HFF-Myc (cell line): ENCODE measurements around the gene WBP2NL.
"Not testable (repeated sequence)": the region's sequence is repeated elsewhere in the genome, so short reads cannot be mapped to it uniquely, and the experiment has no call there.

Experiments
- DNase-seq: peaks from one replicate; pipeline ENCODE4 v3.0.0-alpha.2; 2011; ENCODE audit warnings: low read depth; ENCODE audit errors: extremely low read depth
- H3K4me3 ChIP-seq: replicated peaks from 2 replicates; pipeline ENCODE4 v1.5.1; 2011; ENCODE audit warnings: low read depth, mild to moderate bottlenecking, control low read depth, low read length
- TF ChIP-seq, protein P1 (sequence below): IDR thresholded peaks from 2 replicates; pipeline ENCODE4 v1.5.1; 2012; ENCODE audit warnings: mild to moderate bottlenecking, low read depth, low read length, control low read depth; ENCODE audit errors: missing control alignments

Gene WBP2NL, protein sequence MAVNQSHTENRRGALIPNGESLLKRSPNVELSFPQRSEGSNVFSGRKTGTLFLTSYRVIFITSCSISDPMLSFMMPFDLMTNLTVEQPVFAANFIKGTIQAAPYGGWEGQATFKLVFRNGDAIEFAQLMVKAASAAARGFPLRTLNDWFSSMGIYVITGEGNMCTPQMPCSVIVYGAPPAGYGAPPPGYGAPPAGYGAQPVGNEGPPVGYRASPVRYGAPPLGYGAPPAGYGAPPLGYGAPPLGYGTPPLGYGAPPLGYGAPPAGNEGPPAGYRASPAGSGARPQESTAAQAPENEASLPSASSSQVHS

DNA sequence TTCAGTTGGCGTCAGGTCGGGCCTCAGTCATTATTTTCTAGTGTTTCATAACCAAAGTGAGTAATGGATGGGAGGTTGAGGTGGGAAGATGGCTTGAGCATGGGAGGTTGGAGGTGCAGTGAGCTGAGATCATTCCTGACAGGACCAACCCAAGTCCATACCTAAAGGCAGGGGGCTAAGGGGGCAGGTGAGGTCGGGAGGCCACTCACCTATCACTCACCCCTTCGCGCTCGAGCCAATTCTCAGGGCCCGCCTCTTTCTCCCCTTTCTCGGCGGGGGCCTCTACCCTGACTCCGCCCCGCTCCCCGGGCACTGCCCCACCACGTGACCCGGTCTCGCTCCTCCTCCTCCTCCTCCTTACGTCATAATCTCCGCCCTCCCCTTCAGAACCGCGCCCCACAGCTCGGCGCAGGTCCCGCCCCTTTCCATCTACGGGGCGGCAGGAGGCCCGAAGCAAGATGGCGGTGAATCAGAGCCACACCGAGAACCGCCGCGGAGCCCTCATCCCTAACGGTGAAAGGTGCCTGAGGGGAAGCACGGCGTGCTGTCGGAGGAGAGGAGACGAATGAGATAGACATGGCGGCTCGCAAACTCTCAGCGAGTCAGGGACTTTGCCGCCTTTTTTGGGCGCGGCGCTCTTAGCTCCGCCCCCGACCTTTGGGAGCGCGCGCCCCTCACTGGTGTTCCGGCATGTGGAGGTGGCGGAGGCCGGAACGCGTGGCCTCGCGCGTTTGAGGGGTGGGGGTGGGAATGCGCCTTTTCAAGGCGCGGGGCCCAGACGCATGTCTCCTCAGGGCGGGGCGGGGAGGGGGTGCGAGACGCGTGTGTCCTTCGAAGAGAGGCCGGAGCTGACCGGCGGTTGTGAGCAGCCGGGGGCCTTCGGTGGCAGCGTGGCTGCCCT lies at the start of gene WBP2NL:
Gene WBP2NL (plus strand): TSS at position 428 of the 901 bp plus-strand sequence. CDS start 31 bp downstream, at position 459.
- peak within 1 kb of the TSS; percentile 8 for H3K4me3 ChIP-seq
- TF ChIP-seq, protein P1, sequence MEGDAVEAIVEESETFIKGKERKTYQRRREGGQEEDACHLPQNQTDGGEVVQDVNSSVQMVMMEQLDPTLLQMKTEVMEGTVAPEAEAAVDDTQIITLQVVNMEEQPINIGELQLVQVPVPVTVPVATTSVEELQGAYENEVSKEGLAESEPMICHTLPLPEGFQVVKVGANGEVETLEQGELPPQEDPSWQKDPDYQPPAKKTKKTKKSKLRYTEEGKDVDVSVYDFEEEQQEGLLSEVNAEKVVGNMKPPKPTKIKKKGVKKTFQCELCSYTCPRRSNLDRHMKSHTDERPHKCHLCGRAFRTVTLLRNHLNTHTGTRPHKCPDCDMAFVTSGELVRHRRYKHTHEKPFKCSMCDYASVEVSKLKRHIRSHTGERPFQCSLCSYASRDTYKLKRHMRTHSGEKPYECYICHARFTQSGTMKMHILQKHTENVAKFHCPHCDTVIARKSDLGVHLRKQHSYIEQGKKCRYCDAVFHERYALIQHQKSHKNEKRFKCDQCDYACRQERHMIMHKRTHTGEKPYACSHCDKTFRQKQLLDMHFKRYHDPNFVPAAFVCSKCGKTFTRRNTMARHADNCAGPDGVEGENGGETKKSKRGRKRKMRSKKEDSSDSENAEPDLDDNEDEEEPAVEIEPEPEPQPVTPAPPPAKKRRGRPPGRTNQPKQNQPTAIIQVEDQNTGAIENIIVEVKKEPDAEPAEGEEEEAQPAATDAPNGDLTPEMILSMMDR, result no peak
- DNase-seq, result no peak

DNA sequence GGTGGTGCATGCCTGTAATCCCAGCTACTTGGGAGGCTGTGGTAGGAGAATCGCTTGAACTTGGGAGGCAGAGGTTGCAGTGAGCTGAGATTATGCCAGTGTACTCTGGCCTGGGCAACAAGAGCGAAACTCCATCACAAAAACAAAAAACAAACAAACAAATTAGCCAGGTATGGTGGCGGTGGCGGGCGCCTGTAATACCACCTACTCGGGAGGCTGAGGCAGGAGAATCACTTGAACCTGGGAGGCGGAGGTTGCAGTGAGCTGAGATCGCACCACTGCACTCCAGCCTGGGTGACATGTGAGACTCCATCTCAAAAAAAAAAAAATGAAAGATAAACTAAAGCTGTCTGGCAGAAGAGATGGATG lies 49.7 kb upstream of the WBP2NL start:
- not testable (repeated sequence) for DNase-seq, H3K4me3 ChIP-seq

DNA sequence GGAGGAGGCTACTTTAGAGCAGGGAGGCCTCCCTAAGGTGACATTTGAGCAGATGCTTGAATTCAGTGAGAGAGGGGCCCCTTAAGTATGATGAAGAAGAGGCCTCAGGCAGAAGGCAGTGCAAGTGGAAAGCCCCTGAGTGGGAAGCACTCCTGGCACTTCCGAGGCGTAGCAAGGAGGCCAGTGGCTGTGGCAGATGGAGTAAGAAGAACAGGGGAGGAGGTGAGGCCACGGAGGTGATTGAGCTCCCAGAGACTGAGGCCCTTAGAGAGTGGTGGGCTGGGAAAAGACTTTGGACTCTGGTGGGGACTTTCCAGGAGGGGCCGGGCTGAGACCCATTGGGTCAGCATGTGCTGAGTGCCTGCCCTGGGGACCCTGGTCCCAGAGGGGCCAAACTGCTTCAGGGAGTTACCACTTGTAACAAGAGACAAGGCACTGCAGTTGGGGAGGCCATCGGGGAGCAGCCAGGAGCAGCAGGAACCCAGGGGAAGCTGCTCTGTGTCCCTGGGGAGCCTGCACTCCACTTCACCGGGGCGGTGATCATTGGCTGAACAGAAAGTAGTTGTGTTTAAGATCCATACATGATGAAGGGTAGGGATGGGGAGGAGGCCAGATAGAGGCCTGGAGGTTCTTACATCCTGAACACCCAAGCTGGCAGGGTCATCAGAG lies 49.2 kb upstream of the WBP2NL start:
- TF ChIP-seq, protein P1, result no peak
- H3K4me3 ChIP-seq, result no peak overlapping the region
- DNase-seq, result no peak

DNA sequence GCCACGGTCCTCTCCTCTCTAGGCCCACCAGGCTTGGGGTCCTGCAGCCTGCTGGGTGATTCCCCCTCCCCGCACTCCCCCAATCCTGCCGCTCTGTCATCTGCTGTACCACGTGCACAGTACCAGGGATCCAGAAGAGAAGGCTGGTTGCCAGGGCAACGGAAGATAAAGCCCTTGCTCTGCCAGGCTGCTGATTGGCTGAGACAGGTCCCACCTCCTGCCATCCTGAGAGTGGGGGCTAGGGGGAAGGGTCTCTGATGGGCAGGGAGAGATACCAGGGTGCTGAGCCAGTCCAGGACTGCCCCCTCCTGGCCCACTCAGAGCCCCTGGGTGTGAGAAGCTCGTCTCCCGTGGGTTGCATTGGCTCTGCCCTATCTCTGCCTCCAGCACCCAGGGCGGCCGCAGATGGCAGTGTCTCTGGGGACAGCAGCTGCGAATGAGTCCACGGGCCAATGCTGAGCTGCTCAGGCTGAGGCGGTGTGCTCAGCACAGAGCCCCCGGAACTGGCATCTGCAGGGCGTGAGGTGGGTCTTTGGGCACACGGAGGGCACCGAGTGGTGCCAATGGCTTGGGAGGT lies 46.6 kb upstream of the WBP2NL start, which contains the start of gene SMIM45:
Gene SMIM45 (plus strand): TSS at position 253 of the 577 bp plus-strand sequence.
- TF ChIP-seq, protein P1, result no peak
- no peak for DNase-seq
- no peak within 1 kb of the TSS for H3K4me3 ChIP-seq

DNA sequence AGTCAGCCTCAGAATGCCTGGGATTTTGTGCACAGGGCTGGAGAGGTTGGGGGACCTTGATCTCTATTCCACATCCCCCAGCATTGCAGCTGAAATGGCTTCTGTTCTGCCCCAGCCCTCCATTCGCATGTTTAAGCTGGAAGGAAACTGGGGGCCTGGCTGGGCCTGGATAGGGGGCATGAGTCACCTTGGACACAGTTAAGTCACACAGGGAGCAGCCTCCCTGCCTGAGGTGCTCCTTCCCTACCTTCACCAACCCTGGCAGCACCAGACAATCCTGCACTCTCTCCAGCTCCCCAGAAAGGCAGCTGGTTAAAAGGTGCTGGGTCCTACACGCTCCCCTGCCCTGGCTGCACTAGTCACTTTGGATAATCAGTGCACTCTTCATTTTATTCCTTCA lies 45.9 kb upstream of the WBP2NL start:
- DNase-seq, result no peak
- H3K4me3 ChIP-seq, result no peak overlapping the region
- TF ChIP-seq, protein P1, result no peak

DNA sequence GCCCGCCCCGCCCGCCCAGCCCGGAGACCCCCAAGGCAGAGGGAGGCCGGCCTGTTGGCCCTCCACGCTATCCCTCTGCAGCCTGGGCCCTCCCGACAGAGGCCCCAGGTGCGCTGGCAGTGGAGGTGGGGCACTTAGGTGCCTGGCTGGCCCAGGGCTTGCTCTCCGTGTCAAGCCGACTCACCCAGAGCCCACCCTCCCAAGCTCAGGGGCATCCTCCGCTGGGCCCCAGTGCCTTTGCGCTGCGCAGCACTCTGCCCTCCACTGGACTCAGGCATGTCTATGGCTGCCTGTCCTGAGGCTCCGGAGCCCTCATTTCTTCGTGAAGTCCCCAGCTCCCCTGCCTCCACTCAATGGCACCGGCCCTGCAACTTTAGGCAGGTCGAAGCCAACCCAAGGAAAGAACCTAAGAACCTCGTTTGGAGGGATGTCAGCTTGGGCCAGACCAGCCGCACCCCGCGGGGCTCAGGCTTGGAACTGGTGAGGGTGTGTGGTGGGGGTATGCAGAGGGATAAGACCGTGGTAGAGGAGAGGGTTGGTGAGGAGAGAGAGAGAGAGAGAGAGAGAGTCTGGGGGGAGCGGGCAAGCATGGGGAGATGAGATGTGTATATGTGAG lies 40.5 kb upstream of the WBP2NL start:
- no peak overlapping the region for H3K4me3 ChIP-seq

More for the DNA sequence above, 40.5 kb upstream of the WBP2NL start:
- TF ChIP-seq, protein P1, result no peak
- no peak for DNase-seq
